ENCODE measurements around the gene TMEM135.
A peak's percentile ranks its signal among the peaks of the same experiment; 100 is the strongest.
"Not testable (repeated sequence)": the region's sequence is repeated elsewhere in the genome, so short reads cannot be mapped to it uniquely, and the experiment has no call there.

Gene TMEM135

DNA sequence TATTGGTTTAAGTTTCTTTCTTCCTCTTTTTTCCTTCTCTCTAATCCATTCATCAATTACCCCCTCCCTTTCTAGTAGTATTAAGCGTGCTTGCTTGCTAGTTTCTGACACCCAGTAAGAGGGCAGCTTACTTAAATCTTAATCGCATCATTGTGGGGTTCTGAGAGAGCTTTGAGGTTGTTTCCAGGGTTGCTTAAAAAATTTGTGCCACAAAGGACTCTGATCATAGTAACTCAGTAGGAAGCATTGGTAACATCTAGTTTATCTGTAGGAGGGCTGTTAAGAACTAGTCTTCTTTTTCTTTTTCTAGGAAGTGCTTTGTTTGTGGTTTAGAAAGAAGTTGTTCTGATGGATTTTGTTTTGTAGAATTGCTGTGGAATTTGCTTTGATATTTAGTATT, 45.3 kb downstream of the TMEM135 start:
- H3K27me3 ChIP-seq (ENCODE audit: insufficient read depth, low read length), result peaks cover 48% of the 10 kb centered on the region
- H3K4me1 ChIP-seq (ENCODE audit: insufficient read depth, low read length), result peaks cover 28% of the 10 kb centered on the region; the same call in 1 of the 2 replicates
- peaks cover 10% of the 10 kb centered on the region; the same call in 1 of the 2 replicates for H3K36me3 ChIP-seq (ENCODE audit: insufficient read depth, low read depth, low read length)
- H3K4me3 ChIP-seq (ENCODE audit: low read length), result peak overlapping the region; percentile 36; the same call in 1 of the 2 replicates
- no peak overlapping the region for H3K9ac ChIP-seq (ENCODE audit: low read depth, low read length)
- H3K9me3 ChIP-seq (ENCODE audit: insufficient read depth, low read depth, low read length), result peaks cover 19% of the 10 kb centered on the region; the same call in 1 of the 2 replicates
- no peak overlapping the region for H3K27ac ChIP-seq (ENCODE audit: low read length)

DNA sequence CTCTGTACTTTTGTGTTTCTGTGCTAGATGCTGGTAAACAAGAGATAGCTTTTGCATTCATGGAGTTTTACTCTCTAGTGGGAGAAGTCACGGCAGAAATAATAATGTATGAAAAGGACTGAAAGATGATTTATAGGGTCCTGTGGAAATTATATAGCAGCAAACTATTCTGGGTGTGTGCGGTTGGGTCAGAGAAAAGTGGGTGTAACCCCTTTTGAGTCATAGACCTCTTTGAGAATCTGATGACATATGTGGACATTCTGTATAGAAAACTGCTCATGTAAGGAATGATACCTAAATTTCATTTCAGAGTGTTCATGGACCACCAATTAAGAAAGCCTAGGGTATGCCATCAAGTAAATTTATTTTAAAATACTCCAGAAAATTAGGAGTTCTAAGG, 54.4 kb downstream of the TMEM135 start:
- no peaks in the 10 kb centered on the region for H3K4me1 ChIP-seq (ENCODE audit: insufficient read depth, low read length)
- no peak overlapping the region for H3K27ac ChIP-seq (ENCODE audit: low read length)
- no peaks in the 10 kb centered on the region for H3K27me3 ChIP-seq (ENCODE audit: insufficient read depth, low read length)
- H3K4me3 ChIP-seq (ENCODE audit: low read length), result no peak overlapping the region
- no peak overlapping the region for H3K9ac ChIP-seq (ENCODE audit: low read depth, low read length)
- peaks cover 3% of the 10 kb centered on the region for H3K36me3 ChIP-seq (ENCODE audit: insufficient read depth, low read depth, low read length)
- H3K9me3 ChIP-seq (ENCODE audit: insufficient read depth, low read depth, low read length), result peaks cover 15% of the 10 kb centered on the region; the same call in 1 of the 2 replicates

DNA sequence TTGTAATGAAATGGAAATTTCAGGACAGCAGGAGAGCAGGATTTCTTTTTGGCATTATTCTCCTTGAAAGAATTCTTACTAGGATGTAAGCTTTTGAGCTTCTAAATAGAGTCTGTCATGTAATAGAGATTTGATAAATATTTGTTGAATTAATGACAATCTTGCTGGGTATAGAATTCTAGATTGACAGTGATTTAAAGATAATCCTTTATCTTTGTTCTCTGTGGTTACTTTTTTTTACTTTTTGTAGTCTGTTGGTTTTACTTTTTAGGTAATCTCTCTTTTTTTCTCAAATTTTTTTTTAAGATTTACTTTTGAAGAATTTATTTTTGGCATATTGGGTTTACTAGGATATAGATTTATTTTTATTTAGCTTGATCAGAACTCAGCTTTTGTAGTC, 54.8 kb downstream of the TMEM135 start:
- H3K36me3 ChIP-seq (ENCODE audit: insufficient read depth, low read depth, low read length), result peaks cover 3% of the 10 kb centered on the region; the same call in 1 of the 2 replicates
- no peak overlapping the region for H3K27ac ChIP-seq (ENCODE audit: low read length)
- H3K4me3 ChIP-seq (ENCODE audit: low read length), result no peak overlapping the region
- no peak overlapping the region for H3K9ac ChIP-seq (ENCODE audit: low read depth, low read length)
- H3K27me3 ChIP-seq (ENCODE audit: insufficient read depth, low read length), result no peaks in the 10 kb centered on the region
- H3K4me1 ChIP-seq (ENCODE audit: insufficient read depth, low read length), result no peaks in the 10 kb centered on the region
- H3K9me3 ChIP-seq (ENCODE audit: insufficient read depth, low read depth, low read length), result peaks cover 11% of the 10 kb centered on the region; the same call in 1 of the 2 replicates

- H3K4me3 ChIP-seq (ENCODE audit: low read length), result no peak overlapping the region
- H3K9ac ChIP-seq (ENCODE audit: low read depth, low read length), result no peak overlapping the region
- no peak overlapping the region for H3K27ac ChIP-seq (ENCODE audit: low read length)
- no peaks in the 10 kb centered on the region for H3K4me1 ChIP-seq (ENCODE audit: insufficient read depth, low read length)
- H3K36me3 ChIP-seq (ENCODE audit: insufficient read depth, low read depth, low read length), result no peaks in the 10 kb centered on the region; the same call in 1 of the 2 replicates
- no peaks in the 10 kb centered on the region for H3K27me3 ChIP-seq (ENCODE audit: insufficient read depth, low read length)
- H3K9me3 ChIP-seq (ENCODE audit: insufficient read depth, low read depth, low read length), result peaks cover 6% of the 10 kb centered on the region; the same call in 1 of the 2 replicates
These were observed 59.8 kb downstream of the TMEM135 start for GRCh38 chr11:87097582-87097981.

- H3K9me3 ChIP-seq (ENCODE audit: insufficient read depth, low read depth, low read length), result no peaks in the 10 kb centered on the region
- H3K4me1 ChIP-seq (ENCODE audit: insufficient read depth, low read length), result no peaks in the 10 kb centered on the region
- H3K27ac ChIP-seq (ENCODE audit: low read length), result no peak overlapping the region
- no peak overlapping the region for H3K4me3 ChIP-seq (ENCODE audit: low read length)
- no peaks in the 10 kb centered on the region for H3K36me3 ChIP-seq (ENCODE audit: insufficient read depth, low read depth, low read length)
- H3K27me3 ChIP-seq (ENCODE audit: insufficient read depth, low read length), result no peaks in the 10 kb centered on the region
- no peak overlapping the region for H3K9ac ChIP-seq (ENCODE audit: low read depth, low read length)
These were observed 64.3 kb downstream of the TMEM135 start for GRCh38 chr11:87101956-87102580.

- H3K4me1 ChIP-seq (ENCODE audit: insufficient read depth, low read length); H3K4me3 ChIP-seq (ENCODE audit: low read length); H3K27ac ChIP-seq (ENCODE audit: low read length); H3K36me3 ChIP-seq (ENCODE audit: insufficient read depth, low read depth, low read length); H3K9me3 ChIP-seq (ENCODE audit: insufficient read depth, low read depth, low read length); H3K27me3 ChIP-seq (ENCODE audit: insufficient read depth, low read length); H3K9ac ChIP-seq (ENCODE audit: low read depth, low read length): not testable (repeated sequence)
These were observed 68.1 kb downstream of the TMEM135 start for GRCh38 chr11:87105826-87106225.

DNA sequence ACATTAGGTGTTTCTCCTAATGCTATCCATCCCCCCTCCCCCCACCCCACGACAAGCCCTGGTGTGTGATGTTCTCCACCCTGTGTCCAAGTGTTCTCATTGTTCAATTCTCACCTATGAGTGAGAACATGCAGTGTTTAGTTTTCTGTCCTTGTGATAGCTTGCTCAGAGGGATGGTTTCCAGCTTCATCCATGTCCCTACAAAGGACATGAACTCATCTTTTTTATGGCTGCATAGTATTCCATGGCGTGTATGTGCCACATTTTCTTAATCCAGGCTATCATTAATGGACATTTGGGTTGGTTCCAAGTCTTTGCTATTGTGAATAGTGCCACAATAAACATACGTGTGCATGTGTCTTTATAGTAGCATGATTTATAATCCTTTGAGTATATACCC, 69.6 kb downstream of the TMEM135 start:
- H3K27ac ChIP-seq (ENCODE audit: low read length); H3K4me3 ChIP-seq (ENCODE audit: low read length); H3K9ac ChIP-seq (ENCODE audit: low read depth, low read length); H3K4me1 ChIP-seq (ENCODE audit: insufficient read depth, low read length); H3K9me3 ChIP-seq (ENCODE audit: insufficient read depth, low read depth, low read length); H3K36me3 ChIP-seq (ENCODE audit: insufficient read depth, low read depth, low read length); H3K27me3 ChIP-seq (ENCODE audit: insufficient read depth, low read length): not testable (repeated sequence)

- H3K27me3 ChIP-seq (ENCODE audit: insufficient read depth, low read length), result no peaks in the 10 kb centered on the region
- no peaks in the 10 kb centered on the region for H3K36me3 ChIP-seq (ENCODE audit: insufficient read depth, low read depth, low read length)
- no peak overlapping the region for H3K27ac ChIP-seq (ENCODE audit: low read length)
- H3K9me3 ChIP-seq (ENCODE audit: insufficient read depth, low read depth, low read length), result no peaks in the 10 kb centered on the region
- no peaks in the 10 kb centered on the region for H3K4me1 ChIP-seq (ENCODE audit: insufficient read depth, low read length)
- no peak overlapping the region for H3K9ac ChIP-seq (ENCODE audit: low read depth, low read length)
- no peak overlapping the region for H3K4me3 ChIP-seq (ENCODE audit: low read length)
These were observed 72.9 kb downstream of the TMEM135 start for GRCh38 chr11:87110443-87111131.

- Histone ChIP-seq H3K4me1 (ENCODE audit: insufficient read depth, low read length) (no peaks in the 10 kb centered on the region), H3K27ac (ENCODE audit: low read length) (no peak overlapping the region), H3K27me3 (ENCODE audit: insufficient read depth, low read length) (no peaks in the 10 kb centered on the region), H3K9me3 (ENCODE audit: insufficient read depth, low read depth, low read length) (no peaks in the 10 kb centered on the region), H3K36me3 (ENCODE audit: insufficient read depth, low read depth, low read length) (no peaks in the 10 kb centered on the region), H3K9ac (ENCODE audit: low read depth, low read length) (no peak overlapping the region), H3K4me3 (ENCODE audit: low read length) (no peak overlapping the region)
These were observed 76.4 kb downstream of the TMEM135 start for GRCh38 chr11:87114093-87114492.

DNA sequence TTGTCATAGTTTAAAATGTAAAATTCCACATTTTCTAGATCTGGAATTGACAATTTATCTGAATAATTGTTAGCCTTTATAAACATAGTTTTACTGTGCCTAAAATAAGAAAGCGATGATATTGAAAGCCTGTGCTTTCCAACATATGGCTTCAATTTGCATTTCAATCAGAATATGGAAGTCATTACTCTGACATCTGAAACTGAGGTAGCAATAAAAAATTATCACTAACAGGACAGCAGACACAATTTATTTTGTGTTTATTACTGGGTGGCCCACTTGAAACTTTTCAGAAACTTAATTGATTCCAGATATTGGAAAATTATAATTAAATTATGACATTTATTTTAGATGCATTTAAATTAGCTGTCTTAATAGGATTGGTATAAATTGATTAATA, 78.5 kb downstream of the TMEM135 start:
- Histone ChIP-seq H3K9ac (ENCODE audit: low read depth, low read length) (no peak overlapping the region), H3K27ac (ENCODE audit: low read length) (no peak overlapping the region), H3K36me3 (ENCODE audit: insufficient read depth, low read depth, low read length) (no peaks in the 10 kb centered on the region), H3K9me3 (ENCODE audit: insufficient read depth, low read depth, low read length) (no peaks in the 10 kb centered on the region), H3K4me3 (ENCODE audit: low read length) (no peak overlapping the region), H3K27me3 (ENCODE audit: insufficient read depth, low read length) (no peaks in the 10 kb centered on the region), H3K4me1 (ENCODE audit: insufficient read depth, low read length) (no peaks in the 10 kb centered on the region)

- no peaks in the 10 kb centered on the region for H3K27me3 ChIP-seq (ENCODE audit: insufficient read depth, low read length)
- no peak overlapping the region for H3K27ac ChIP-seq (ENCODE audit: low read length)
- H3K36me3 ChIP-seq (ENCODE audit: insufficient read depth, low read depth, low read length), result no peaks in the 10 kb centered on the region
- H3K4me3 ChIP-seq (ENCODE audit: low read length), result no peak overlapping the region
- no peaks in the 10 kb centered on the region for H3K9me3 ChIP-seq (ENCODE audit: insufficient read depth, low read depth, low read length)
- H3K4me1 ChIP-seq (ENCODE audit: insufficient read depth, low read length), result no peaks in the 10 kb centered on the region; the same call in 1 of the 2 replicates
- H3K9ac ChIP-seq (ENCODE audit: low read depth, low read length), result no peak overlapping the region
These were observed 83.2 kb downstream of the TMEM135 start for GRCh38 chr11:87120937-87121336.

GRCh38 chr11:87122852-87123251, 85.1 kb downstream of the TMEM135 start:
- Histone ChIP-seq H3K27me3 (ENCODE audit: insufficient read depth, low read length) (no peaks in the 10 kb centered on the region), H3K36me3 (ENCODE audit: insufficient read depth, low read depth, low read length) (no peaks in the 10 kb centered on the region), H3K9ac (ENCODE audit: low read depth, low read length) (no peak overlapping the region), H3K4me1 (ENCODE audit: insufficient read depth, low read length) (no peaks in the 10 kb centered on the region; the same call in 1 of the 2 replicates), H3K9me3 (ENCODE audit: insufficient read depth, low read depth, low read length) (no peaks in the 10 kb centered on the region), H3K4me3 (ENCODE audit: low read length) (no peak overlapping the region), H3K27ac (ENCODE audit: low read length) (no peak overlapping the region)
